Esophagus muscularis mucosa (tissue), 4 donors: Measurements from ENCODE around the gene TMTC4. TPM values are rescaled to one million over a fixed set of nuclear protein-coding genes. Genes with fewer than 3 reads are reported as not detected.

Experiments
- DNase-seq: peaks from one replicate; pipeline ENCODE4 v3.0.0-alpha.2; 2017; ENCODE audit errors: extremely low spot score
- H3K27ac ChIP-seq, 4 donors: fragments of 200-600 bp; sonication (generic); replicated peaks in 1 of 4; 1 replicate in 3 of 4; 2 replicates in 1 of 4; pipeline ENCODE4 v1.5.1; 2016 to 2019; ENCODE audit warnings: mild to moderate bottlenecking in 1 of 4
- H3K27me3 ChIP-seq, 4 donors: fragments of 200-600 bp; sonication (generic); one replicate each; pipeline versions ENCODE4 v1.5.1 to v1.6.0; 2016 to 2019
- H3K36me3 ChIP-seq, 4 donors: fragments of 200-600 bp; sonication (generic); one replicate each; pipeline ENCODE4 v1.5.1; 2016 to 2019
- H3K4me1 ChIP-seq, 4 donors: fragments of 200-600 bp; sonication (generic); one replicate each; pipeline ENCODE4 v1.5.1; 2016 to 2019
- H3K4me3 ChIP-seq, 4 donors: fragments of 200-600 bp; sonication (generic); 1 replicate in 2 of 4; 2 replicates in 2 of 4; pipeline ENCODE4 v1.5.1; 2016 to 2019; ENCODE audit warnings: mild to moderate bottlenecking in 4 of 4, moderate library complexity in 1 of 4
- H3K9me3 ChIP-seq, 4 donors: fragments of 200-600 bp; sonication (generic); 1 replicate in 3 of 4; 2 replicates in 1 of 4; pipeline ENCODE4 v1.5.1; 2016 to 2019
- CTCF ChIP-seq, 3 experiments: fragments of 200-600 bp in 2 of 3; fragments of 450-650 bp in 1 of 3; sonication (generic) in 2 of 3; IDR thresholded peaks; one replicate each; pipeline ENCODE4 v1.5.1; 2017 to 2019; ENCODE audit warnings: antibody characterized with exemption in 3 of 3, mild to moderate bottlenecking in 2 of 3, moderate library complexity in 1 of 3
- EP300 ChIP-seq: sonication (generic); formaldehyde crosslinking; IDR thresholded peaks from one replicate; pipeline ENCODE4 v1.6.1; 2017; ENCODE audit warnings: antibody characterized with exemption
- POLR2A ChIP-seq: fragments of 450-650 bp; IDR thresholded peaks from one replicate; pipeline ENCODE4 v1.6.1; 2017; ENCODE audit warnings: antibody characterized with exemption, moderate library complexity, mild to moderate bottlenecking, low read depth
- POLR2AphosphoS5 ChIP-seq, 2 donors: sonication (generic); formaldehyde crosslinking; IDR thresholded peaks; one replicate each; pipeline ENCODE4 v1.6.1; 2017; ENCODE audit warnings: antibody characterized with exemption in 2 of 2
- WGBS: methylation state at CpG from one replicate; pipeline ENCODE4 v1.1.5; 2018; 5-methylcytosine and 5-hydroxymethylcytosine counted together
- intact Hi-C: fragments of 100-400 bp; cut with DNase I; formaldehyde crosslinking; loops from one replicate; pipeline ENCODE4 v1.15.1; 2023
- total RNA-seq, 4 donors: library from RNA; depleted of rRNA; stranded (reverse); fragments of >200 nt; gene quantifications; one replicate each; pipeline versions ENCODE4 v1.1.0 to v1.2.1, GENCODE V29; 2016

The TMTC4 gene
- total RNA-seq, 4 donors from 2014 or later = 7.1 to 13.7 (median 8.4) TPM

- Histone ChIP-seq H3K27me3 (no peaks in the 10 kb centered on the region), H3K4me1 (no peaks in the 10 kb centered on the region), H3K27ac (no peak overlapping the region), H3K4me3 (no peak overlapping the region), H3K9me3 (no peaks in the 10 kb centered on the region), H3K36me3 (no peaks in the 10 kb centered on the region)
- 62% methylated on average over 6 of the region's 6 CpGs for WGBS
- TF ChIP-seq POLR2AphosphoS5 (IDR thresholded peaks at IDR 0.05) = no peak
- TF ChIP-seq POLR2A = no peak
- TF ChIP-seq CTCF (IDR thresholded peaks at IDR 0.05) = no peak
- intact Hi-C loops = no loop called here
- no peak for DNase-seq
These were observed 73.7 kb downstream of the TMTC4 start for GRCh38 chr13:100600915-100601314.

DNA sequence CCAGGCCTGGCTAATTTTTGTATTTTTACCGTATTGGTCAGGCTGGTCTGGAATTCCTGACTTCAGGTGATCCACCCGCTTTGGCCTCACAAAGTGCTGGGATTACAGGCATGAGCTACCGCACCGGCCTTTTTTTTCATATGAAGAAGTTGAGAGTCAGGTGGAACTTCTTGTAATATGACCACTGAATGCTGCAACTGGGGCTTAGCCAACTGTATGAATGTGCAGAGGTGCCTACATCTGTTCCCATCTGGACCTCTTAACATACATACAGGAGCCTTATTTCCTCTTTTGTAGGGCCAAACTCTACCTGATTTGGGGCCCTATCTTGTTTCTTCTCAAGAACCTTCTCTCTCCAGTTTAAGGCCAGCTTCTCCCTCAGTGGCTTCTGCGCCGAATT, 74.1 kb downstream of the TMTC4 start:
- H3K4me1 ChIP-seq = no peaks in the 10 kb centered on the region
- TF ChIP-seq POLR2A = no peak
- 94% methylated on average over 6 of the region's 6 CpGs for WGBS
- no peaks in the 10 kb centered on the region for H3K9me3 ChIP-seq
- no peaks in the 10 kb centered on the region for H3K36me3 ChIP-seq
- H3K27ac ChIP-seq = no peak overlapping the region
- intact Hi-C loops = no loop called here
- no peaks in the 10 kb centered on the region for H3K27me3 ChIP-seq
- no peak overlapping the region for H3K4me3 ChIP-seq
- no peak for DNase-seq

GRCh38 chr13:100597253-100597652, 77.3 kb downstream of the TMTC4 start:
- Histone ChIP-seq H3K27ac (no peak overlapping the region), H3K9me3 (no peaks in the 10 kb centered on the region), H3K4me1 (no peaks in the 10 kb centered on the region), H3K36me3 (no peaks in the 10 kb centered on the region), H3K27me3 (no peaks in the 10 kb centered on the region), H3K4me3 (no peak overlapping the region)
- WGBS = 85% methylated on average over 4 of the region's 4 CpGs
- intact Hi-C loops = no loop called here
- DNase-seq = no peak
- TF ChIP-seq POLR2A = no peak
- TF ChIP-seq CTCF (IDR thresholded peaks at IDR 0.05) = no peak
- TF ChIP-seq POLR2AphosphoS5 (IDR thresholded peaks at IDR 0.05) = no peak
- TF ChIP-seq EP300 = no peak

GRCh38 chr13:100596516-100596915, 78.1 kb downstream of the TMTC4 start:
- 73% methylated on average over 2 of the region's 2 CpGs for WGBS
- Histone ChIP-seq H3K4me3 (no peak overlapping the region), H3K36me3 (no peaks in the 10 kb centered on the region), H3K4me1 (no peaks in the 10 kb centered on the region), H3K27me3 (no peaks in the 10 kb centered on the region), H3K27ac (no peak overlapping the region), H3K9me3 (no peaks in the 10 kb centered on the region)
- no peak for DNase-seq
- TF ChIP-seq EP300 (no peak), POLR2AphosphoS5 (IDR thresholded peaks at IDR 0.05) (no peak), POLR2A (no peak), CTCF (IDR thresholded peaks at IDR 0.05) (no peak)
- intact Hi-C loops = no loop called here

DNA sequence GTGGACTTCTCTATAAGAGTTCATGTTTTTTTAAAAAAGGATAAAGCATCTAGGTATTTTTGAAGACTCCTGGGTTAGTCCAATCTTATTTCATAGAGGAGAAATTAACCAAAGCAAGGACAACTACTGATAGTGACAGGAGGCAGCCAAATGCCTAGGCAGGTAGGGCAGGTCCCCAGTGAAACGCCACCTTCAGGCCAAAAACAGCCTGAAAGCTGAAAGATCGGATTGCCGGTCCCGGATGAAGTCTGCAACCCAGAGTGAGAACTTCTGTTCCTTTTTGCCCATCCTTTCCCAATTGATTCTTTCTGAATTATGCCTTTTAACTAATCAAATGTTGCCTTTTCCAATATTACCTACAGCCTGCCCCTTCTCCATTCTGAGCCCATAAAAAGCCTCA, 79.9 kb downstream of the TMTC4 start:
- 92% methylated on average over 4 of the region's 4 CpGs for WGBS
- no peak for DNase-seq
- no peaks in the 10 kb centered on the region for H3K9me3 ChIP-seq
- H3K36me3 ChIP-seq = no peaks in the 10 kb centered on the region
- H3K4me1 ChIP-seq = no peaks in the 10 kb centered on the region
- no peak overlapping the region for H3K4me3 ChIP-seq
- intact Hi-C loops = no loop called here
- no peak for TF ChIP-seq POLR2A
- no peak for TF ChIP-seq EP300
- no peak for TF ChIP-seq POLR2AphosphoS5 (IDR thresholded peaks at IDR 0.05)
- TF ChIP-seq CTCF (IDR thresholded peaks at IDR 0.05) = no peak
- no peaks in the 10 kb centered on the region for H3K27me3 ChIP-seq
- no peak overlapping the region for H3K27ac ChIP-seq
